A673 (cell line): ENCODE results near the gene HIBADH. TPM values are rescaled to one million over a fixed set of nuclear protein-coding genes. Genes with fewer than 3 reads are reported as not detected.

Source experiments
- BruUV-seq: library from RNA; stranded (reverse); fragments of 400-500 nt; replicated peaks from 2 replicates; lab custom pipeline; 2021; lab: Mats Ljungman, UMichigan
- CTCF ChIA-PET: fragments of 300-600 bp; sonication (Branson Sonifier 250); formaldehyde crosslinking; loops from one replicate; lab custom pipeline; 2022; ENCODE audit warnings: antibody characterized with exemption; lab: Charles Lee
- POLR2A ChIA-PET: fragments of 300-600 bp; sonication (Branson Sonifier 250); formaldehyde crosslinking; loops from one replicate; lab custom pipeline; 2022; ENCODE audit warnings: antibody characterized with exemption; ENCODE audit not compliant: low non-redundant PET; lab: Charles Lee
- DNase-seq: peaks from one replicate; pipeline ENCODE4 v3.0.0-alpha.2; 2015; ENCODE audit warnings: low spot score
- H3K27ac ChIP-seq: fragments of 200-600 bp; sonication (generic); 2 replicates; pipeline ENCODE4 v1.5.1; 2016; ENCODE audit warnings: mixed run types, low read depth, mild to moderate bottlenecking, mixed read lengths, antibody characterized with exemption, low read length; ENCODE audit not compliant: poor library complexity, severe bottlenecking
- H3K27me3 ChIP-seq: fragments of 200-600 bp; sonication (generic); replicated peaks from 2 replicates; pipeline ENCODE4 v1.6.1; 2017; ENCODE audit warnings: mixed run types, low read depth, mild to moderate bottlenecking, mixed read lengths, antibody characterized with exemption, low read length; ENCODE audit not compliant: insufficient read depth, poor library complexity
- H3K36me3 ChIP-seq: fragments of 200-600 bp; sonication (generic); 2 replicates; pipeline ENCODE4 v1.6.1; 2016; ENCODE audit warnings: mixed run types, mild to moderate bottlenecking, mixed read lengths, antibody characterized with exemption, low read length; ENCODE audit not compliant: insufficient read depth, poor library complexity, severe bottlenecking
- H3K4me1 ChIP-seq: fragments of 200-600 bp; sonication (generic); 2 replicates; pipeline ENCODE4 v1.6.1; 2017; ENCODE audit warnings: mixed run types, mild to moderate bottlenecking, mixed read lengths, antibody characterized with exemption, low read length; ENCODE audit not compliant: insufficient read depth, poor library complexity, severe bottlenecking
- H3K4me3 ChIP-seq: fragments of 200-600 bp; sonication (generic); 2 replicates; pipeline ENCODE4 v1.5.1; 2016; ENCODE audit warnings: low read depth, mixed run types, mild to moderate bottlenecking, mixed read lengths, low read length; ENCODE audit not compliant: poor library complexity, severe bottlenecking
- H3K9me3 ChIP-seq: fragments of 200-600 bp; sonication (generic); 2 replicates; pipeline ENCODE4 v1.6.1; 2016; ENCODE audit warnings: mixed run types, low read depth, mild to moderate bottlenecking, mixed read lengths, antibody characterized with exemption, low read length; ENCODE audit not compliant: poor library complexity, severe bottlenecking
- CTCF ChIP-seq: fragments of 300-800, 200-600 bp; sonication (generic); conservative IDR thresholded peaks from 2 replicates; pipeline ENCODE4 v1.5.1; 2017; ENCODE audit warnings: low read depth, mild to moderate bottlenecking, antibody characterized with exemption, low read length, moderate library complexity, mixed read lengths
- EZH2 ChIP-seq: fragments of 200-600 bp; sonication (generic); IDR thresholded peaks from 2 replicates; pipeline ENCODE4 v1.6.1; 2017; ENCODE audit warnings: borderline replicate concordance, low read depth, mild to moderate bottlenecking, mixed read lengths, antibody characterized with exemption, low read length; ENCODE audit not compliant: poor library complexity, severe bottlenecking
- intact Hi-C: fragments of 100-400 bp; cut with micrococcal nuclease; formaldehyde crosslinking; loops from one replicate; pipeline ENCODE4 v1.10.0; 2022; ENCODE audit not compliant: unreplicated experiment
- total RNA-seq: library from RNA; stranded (reverse); gene quantifications from 2 replicates; pipeline ENCODE4 v1.2.3, GENCODE V29; 2021

Gene HIBADH
- total RNA-seq, 1 experiment from 2014 or later, result 10.2 TPM

GRCh38 chr7:27656724-27657123, 6.0 kb downstream of the HIBADH start:
- no TSS peak for BruUV-seq
- CTCF ChIA-PET, result no interaction called here

GRCh38 chr7:27655184-27655583, 7.5 kb downstream of the HIBADH start:
- intact Hi-C loops, result no loop called here
- Histone ChIP-seq H3K9me3 (no peaks in the 10 kb centered on the region), H3K4me1 (no peaks in the 10 kb centered on the region), H3K27me3 (no peaks in the 10 kb centered on the region), H3K27ac (no peak overlapping the region), H3K4me3 (no peak overlapping the region), H3K36me3 (no peaks in the 10 kb centered on the region)
- DNase-seq, result no peak
- CTCF ChIA-PET, result no interaction called here
- no TSS peak for BruUV-seq
- TF ChIP-seq EZH2, result no peak
- TF ChIP-seq CTCF, result no peak
- POLR2A ChIA-PET, result interaction anchor here (0.8 kb wide), 1 partner anchor 12 kb away, joined by 3 read pairs; no protein-coding TSS in a partner anchor

More at GRCh38 chr7:27656724-27657123, 6.0 kb downstream of the HIBADH start:
- POLR2A ChIA-PET, result no interaction called here
- no peaks in the 10 kb centered on the region for H3K27me3 ChIP-seq
- H3K4me3 ChIP-seq, result no peak overlapping the region
- no peaks in the 10 kb centered on the region for H3K4me1 ChIP-seq
- H3K36me3 ChIP-seq, result no peaks in the 10 kb centered on the region
- intact Hi-C loops, result no loop called here
- H3K9me3 ChIP-seq, result no peaks in the 10 kb centered on the region
- no peak for DNase-seq
- H3K27ac ChIP-seq, result no peak overlapping the region
- TF ChIP-seq EZH2, result no peak
- no peak for TF ChIP-seq CTCF

GRCh38 chr7:27652518-27652917, 10.2 kb downstream of the HIBADH start:
- CTCF ChIA-PET, result no interaction called here

More at GRCh38 chr7:27652518-27652917, 10.2 kb downstream of the HIBADH start:
- TF ChIP-seq EZH2 (no peak), CTCF (no peak)
- POLR2A ChIA-PET, result no interaction called here
- no peaks in the 10 kb centered on the region for H3K9me3 ChIP-seq
- H3K36me3 ChIP-seq, result no peaks in the 10 kb centered on the region
- H3K27me3 ChIP-seq, result no peaks in the 10 kb centered on the region
- no peak overlapping the region for H3K27ac ChIP-seq
- BruUV-seq, result no TSS peak
- H3K4me3 ChIP-seq, result no peak overlapping the region
- intact Hi-C loops, result no loop called here
- H3K4me1 ChIP-seq, result no peaks in the 10 kb centered on the region
- no peak for DNase-seq
